Measurements from ENCODE around the gene UNC13B. TPM values are rescaled to one million over a fixed set of nuclear protein-coding genes. Genes with fewer than 3 reads are reported as not detected.

UNC13B gene
- total and polyA plus RNA-seq, 2 of the 8 experiments (the other 6 are each of a cell fraction or from before 2014, with no cell fraction given), result 23.1 to 51.7 TPM

GRCh38 chr9:35279946-35280345 is 118.1 kb downstream of the UNC13B start:
- no peak overlapping the region for H2BK120ac ChIP-seq (replicated peaks; ENCODE audit: low read depth, low read length)
- TF ChIP-seq GABPA (IDR thresholded peaks at IDR 0.05; ENCODE audit: borderline replicate concordance, insufficient read depth, low read length) (no peak), RNF2 (IDR thresholded peaks at IDR 0.05; ENCODE audit: borderline replicate concordance, low read depth, low read length, missing control alignments, poor library complexity, severe bottlenecking) (no peak), CTBP2 (IDR thresholded peaks at IDR 0.05; ENCODE audit: borderline replicate concordance, insufficient read depth, insufficient read length, low read length) (no peak), SRF (IDR thresholded peaks at IDR 0.05; ENCODE audit: low read depth, low read length) (no peak), KDM1A (IDR thresholded peaks at IDR 0.05; ENCODE audit: borderline replicate concordance, low read length) (no peak), SIRT6 (IDR thresholded peaks at IDR 0.05; ENCODE audit: low read length) (no peak), SP4 (IDR thresholded peaks at IDR 0.05; ENCODE audit: low read length) (no peak), E2F6 (IDR thresholded peaks at IDR 0.05) (no peak), RBBP5 (IDR thresholded peaks at IDR 0.05; ENCODE audit: borderline replicate concordance, low read depth, low read length) (no peak), BRCA1 (IDR thresholded peaks at IDR 0.05; ENCODE audit: low read depth, low read length) (no peak), SUZ12 (IDR thresholded peaks at IDR 0.05; ENCODE audit: low read length) (no peak), MAFK (IDR thresholded peaks at IDR 0.05; ENCODE audit: low read depth, low read length) (no peak), KDM4A (IDR thresholded peaks at IDR 0.05; ENCODE audit: low read depth, low read length, severe bottlenecking) (no peak), POLR2AphosphoS5 (IDR thresholded peaks at IDR 0.05; ENCODE audit: low read depth, low read length) (no peak)
- H3K56ac ChIP-seq (replicated peaks; ENCODE audit: insufficient read length, low read depth, low read length), result no peak overlapping the region
- H3K4me2 ChIP-seq (ENCODE audit: insufficient read depth in 1 of 2, low read depth in 2 of 2, low read length in 2 of 2), result no peak overlapping the region
- DNase-seq (ENCODE audit: low read depth in 1 of 2, low spot score in 2 of 2) (no peak), FAIRE-seq (no peak)
- H4K20me1 ChIP-seq (replicated peaks in 1 of 2; ENCODE audit: control insufficient read depth in 1 of 2, insufficient read depth in 2 of 2, low read length in 2 of 2), result no peaks in the 10 kb centered on the region
- H3K4me1 ChIP-seq (replicated peaks in 1 of 4; ENCODE audit: control insufficient read depth in 3 of 4, insufficient read depth in 4 of 4, low read length in 3 of 4), result no peaks in the 10 kb centered on the region
- no peak overlapping the region for H4K8ac ChIP-seq (ENCODE audit: extremely low read depth, insufficient read depth, low read length)
- H3K23ac ChIP-seq (ENCODE audit: insufficient read length), result no peak overlapping the region
- H3K79me2 ChIP-seq (ENCODE audit: control insufficient read depth in 1 of 2, insufficient read depth in 2 of 2, low read length in 2 of 2), result no peaks in the 10 kb centered on the region
- H3K79me1 ChIP-seq (ENCODE audit: low read depth, low read length), result no peaks in the 10 kb centered on the region
- no peak overlapping the region for H4K91ac ChIP-seq (replicated peaks; ENCODE audit: insufficient read length, low read length)
- H2BK15ac ChIP-seq (ENCODE audit: low read length), result no peak overlapping the region
- H2BK12ac ChIP-seq (ENCODE audit: low read depth, low read length), result no peak overlapping the region
- H2BK20ac ChIP-seq (ENCODE audit: low read length), result no peak overlapping the region
- POLR2A ChIA-PET (ENCODE audit: partially characterized antibody), result no interaction called here
- H2AK5ac ChIP-seq (ENCODE audit: low read depth, low read length), result no peak overlapping the region
- H2BK5ac ChIP-seq (ENCODE audit: low read depth, low read length), result no peak overlapping the region
- WGBS, 2 experiments (ENCODE audit: extremely low coverage in 1 of 2, insufficient coverage in 1 of 2, insufficient read length in 1 of 2, insufficient replicate concordance in 2 of 2, low coverage in 1 of 2, low lambda C conversion rate in 2 of 2, missing lambda C conversion rate in 1 of 2), result 90% methylated on average over 2 of the region's 2 CpGs; no CpG with 5 or more reads in 1 of the 2 experiments
- no peak overlapping the region for H3K18ac ChIP-seq (ENCODE audit: extremely low read depth, low read length)
- H3K4ac ChIP-seq (replicated peaks; ENCODE audit: insufficient read length, low read depth, low read length), result no peak overlapping the region
- H3K27ac ChIP-seq (ENCODE audit: low read depth, low read length), result no peak overlapping the region
- H3K23me2 ChIP-seq (ENCODE audit: low read depth, low read length), result no peaks in the 10 kb centered on the region; the same call in 1 of the 2 replicates
- H4K5ac ChIP-seq (ENCODE audit: insufficient read length, low read depth, low read length), result no peak overlapping the region
- H2AFZ ChIP-seq (ENCODE audit: low read length), result no peak overlapping the region
- no peaks in the 10 kb centered on the region for H3K27me3 ChIP-seq (replicated peaks in 1 of 4; ENCODE audit: control insufficient read depth in 3 of 4, extremely low read depth in 1 of 4, insufficient read depth in 3 of 4, low read length in 3 of 4)
- no peak overlapping the region for H3K14ac ChIP-seq (ENCODE audit: insufficient read length)
- H3K4me3 ChIP-seq (ENCODE audit: extremely low read depth in 1 of 4, insufficient read depth in 2 of 4, low read depth in 3 of 4, low read length in 4 of 4), result no peak overlapping the region
- no peaks in the 10 kb centered on the region for H3K9me3 ChIP-seq (ENCODE audit: insufficient read depth in 2 of 2, low read depth in 1 of 2, low read length in 1 of 2)
- CTCF ChIA-PET (ENCODE audit: partially characterized antibody), result interaction anchor here (1.2 to 1.6 kb wide), 3 partner anchors 10 to 21 kb away, joined by 3 to 6 read pairs (median 3); no protein-coding TSS in a partner anchor
- no peak overlapping the region for H3K9ac ChIP-seq (replicated peaks in 1 of 4; ENCODE audit: extremely low read depth in 1 of 4, low read depth in 3 of 4, low read length in 3 of 4)
- H3K36me3 ChIP-seq (ENCODE audit: control insufficient read depth in 2 of 4, insufficient read depth in 4 of 4, low read length in 3 of 4), result no peaks in the 10 kb centered on the region
